ENCODE data around the gene SPINT1.

SPINT1 gene

DNA sequence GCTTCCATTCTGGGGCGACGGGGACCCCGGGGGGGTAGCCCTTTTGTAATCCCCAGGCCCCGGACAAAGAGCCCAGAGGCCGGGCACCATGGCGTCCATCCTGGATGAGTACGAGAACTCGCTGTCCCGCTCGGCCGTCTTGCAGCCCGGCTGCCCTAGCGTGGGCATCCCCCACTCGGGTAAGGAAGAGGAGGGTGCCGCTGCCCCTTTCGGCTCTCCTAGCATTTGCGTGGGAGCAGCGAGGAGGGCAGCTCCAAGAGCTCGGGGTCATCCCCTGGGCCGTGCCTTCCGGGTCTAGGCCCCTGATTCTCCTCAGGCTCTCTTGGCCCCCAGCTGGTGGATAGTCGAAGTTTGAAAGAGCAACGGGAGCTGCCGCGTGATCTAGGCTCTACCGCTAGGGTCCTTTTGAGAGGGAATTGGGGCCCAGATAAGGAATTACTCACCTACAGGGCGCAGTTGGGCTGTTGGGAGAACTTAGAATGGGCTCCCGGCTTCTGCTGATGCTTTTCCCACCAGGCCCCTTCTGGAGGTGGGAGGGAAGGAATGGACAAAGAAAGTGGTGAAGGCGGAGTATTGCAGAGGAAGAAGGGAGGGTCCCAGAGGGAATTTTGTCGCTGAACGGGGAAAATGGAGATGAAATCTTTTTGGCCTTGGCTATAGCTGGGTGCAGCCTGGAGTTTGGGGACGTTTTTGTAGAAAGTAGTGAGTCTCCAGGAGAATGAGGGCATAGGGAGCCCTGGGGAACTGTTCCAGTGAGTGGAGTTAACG lies 51.0 kb downstream of the SPINT1 start:
- DNase-seq: peak; percentile 55

GRCh38 chr15:40899536-40900207 lies 55.8 kb downstream of the SPINT1 start:
- no peak for DNase-seq

DNA sequence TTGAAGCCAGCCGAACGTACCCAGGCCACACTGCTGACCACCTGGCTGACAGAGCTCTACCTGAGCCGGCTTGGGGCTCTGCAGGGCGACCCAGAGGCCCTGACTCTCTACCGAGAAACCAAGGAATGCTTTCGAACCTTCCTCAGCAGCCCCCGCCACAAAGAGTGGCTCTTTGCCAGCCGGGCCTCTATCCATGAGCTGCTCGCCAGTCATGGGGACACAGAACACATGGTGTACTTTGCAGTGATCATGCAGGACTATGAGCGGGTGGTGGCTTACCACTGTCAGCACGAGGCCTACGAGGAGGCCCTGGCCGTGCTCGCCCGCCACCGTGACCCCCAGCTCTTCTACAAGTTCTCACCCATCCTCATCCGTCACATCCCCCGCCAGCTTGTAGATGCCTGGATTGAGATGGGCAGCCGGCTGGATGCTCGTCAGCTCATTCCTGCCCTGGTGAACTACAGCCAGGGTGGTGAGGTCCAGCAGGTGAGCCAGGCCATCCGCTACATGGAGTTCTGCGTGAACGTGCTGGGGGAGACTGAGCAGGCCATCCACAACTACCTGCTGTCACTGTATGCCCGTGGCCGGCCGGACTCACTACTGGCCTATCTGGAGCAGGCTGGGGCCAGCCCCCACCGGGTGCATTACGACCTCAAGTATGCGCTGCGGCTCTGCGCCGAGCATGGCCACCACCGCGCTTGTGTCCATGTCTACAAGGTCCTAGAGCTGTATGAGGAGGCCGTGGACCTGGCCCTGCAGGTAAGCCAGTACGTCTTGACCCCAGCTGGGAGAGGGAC lies 56.6 kb downstream of the SPINT1 start:
- no peak for DNase-seq

DNA sequence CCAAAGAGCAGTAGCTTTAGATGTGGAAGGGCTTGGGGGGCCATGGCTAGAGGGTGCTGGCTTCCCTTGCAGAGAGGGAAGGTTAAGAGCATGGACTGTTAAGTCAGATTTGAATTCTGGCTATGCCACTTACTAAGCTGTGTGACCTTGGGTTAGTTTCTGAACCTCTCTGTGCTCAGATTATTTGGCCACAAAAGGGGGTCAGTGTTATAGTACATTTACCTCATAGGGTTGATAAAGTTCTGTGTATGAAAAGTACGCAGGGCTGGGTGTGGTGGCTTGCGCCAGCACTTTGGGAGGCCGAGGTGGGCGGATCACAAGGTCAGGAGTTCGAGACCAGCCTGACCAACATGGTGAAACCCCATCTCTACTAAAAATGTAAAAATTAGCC lies 57.2 kb downstream of the SPINT1 start:
- DNase-seq: no peak

- no peak for DNase-seq
These were observed 59.0 kb downstream of the SPINT1 start for GRCh38 chr15:40902605-40903561.

DNA sequence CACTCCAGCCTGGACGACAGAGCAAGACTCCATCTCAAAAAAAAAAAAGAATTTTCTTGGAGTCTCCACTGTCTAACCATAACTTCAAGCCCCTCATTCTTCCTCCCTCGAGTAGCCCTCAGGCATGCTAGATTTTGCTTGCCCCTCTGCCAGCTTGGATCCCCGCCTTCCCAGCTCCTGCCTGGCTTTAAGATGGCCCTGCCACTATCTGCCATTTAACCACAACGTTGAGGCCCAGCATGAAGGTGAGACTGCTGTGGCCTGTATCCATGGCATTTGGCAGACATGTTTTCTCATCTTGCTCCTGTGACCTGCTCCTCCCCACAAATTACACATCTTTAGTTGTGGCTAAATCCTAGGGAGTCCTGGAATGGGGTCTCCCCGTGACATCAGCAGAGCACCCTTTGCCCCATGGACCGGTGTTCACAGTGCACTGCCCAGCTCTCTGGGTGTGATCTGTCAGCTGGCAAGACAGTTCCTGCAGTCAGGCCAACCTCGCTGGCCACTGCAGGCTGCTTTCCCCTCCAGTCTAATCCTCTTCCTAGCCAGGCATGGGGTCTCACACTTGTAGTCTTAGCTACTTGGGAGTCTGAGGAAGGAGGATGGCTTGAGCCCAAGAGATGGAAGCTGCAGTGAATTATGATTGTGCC lies 60.8 kb downstream of the SPINT1 start:
- no peak for DNase-seq

GRCh38 chr15:40906091-40906990 lies 62.5 kb downstream of the SPINT1 start:
- DNase-seq: peak; percentile 85

GRCh38 chr15:40906991-40907802 lies 63.3 kb downstream of the SPINT1 start:
- no peak for DNase-seq

Data from NCI-H226 (cell line).